NCI-H1092 treated with DMSO at 0.1 percent for 48 hours (cell line): ENCODE data around the gene GLDN.
"Not testable (repeated sequence)": the region's sequence is repeated elsewhere in the genome, so short reads cannot be mapped to it uniquely, and the experiment has no call there.

Experiments
- DNase-seq: peaks from one replicate; lab custom pipeline; 2025; lab: John Stamatoyannopoulos, UW

The GLDN gene

GRCh38 chr15:51388726-51389125 is 47.3 kb downstream of the GLDN start:
- no peak for DNase-seq

GRCh38 chr15:51390241-51390965 is 48.9 kb downstream of the GLDN start:
- DNase-seq, result no peak

- DNase-seq, result no peak
Observed at GRCh38 chr15:51390966-51391422, 49.5 kb downstream of the GLDN start.

- no peak for DNase-seq
Observed at GRCh38 chr15:51396921-51397320, 55.5 kb downstream of the GLDN start.

- no peak for DNase-seq
Observed at GRCh38 chr15:51398626-51399025, 57.2 kb downstream of the GLDN start.

- DNase-seq, result no peak
Observed at GRCh38 chr15:51401051-51401780, 59.8 kb downstream of the GLDN start.

- peak; percentile 6 for DNase-seq
Observed at GRCh38 chr15:51401872-51402517, 60.5 kb downstream of the GLDN start.

- no peak for DNase-seq
Observed at GRCh38 chr15:51403072-51403878, 61.8 kb downstream of the GLDN start.

GRCh38 chr15:51403946-51404695 is 62.7 kb downstream of the GLDN start:
- DNase-seq, result no peak

GRCh38 chr15:51405693-51406523 is 64.5 kb downstream of the GLDN start:
- no peak for DNase-seq

- no peak for DNase-seq
Observed at GRCh38 chr15:51414256-51414860, 72.9 kb downstream of the GLDN start.

- no peak for DNase-seq
Observed at GRCh38 chr15:51416129-51416528, 74.7 kb downstream of the GLDN start.

- DNase-seq, result not testable (repeated sequence)
Observed at GRCh38 chr15:51423040-51423439, 81.6 kb downstream of the GLDN start.

GRCh38 chr15:51424780-51425179 is 83.3 kb downstream of the GLDN start:
- DNase-seq, result no peak

- no peak for DNase-seq
Observed at GRCh38 chr15:51425517-51426040, 84.1 kb downstream of the GLDN start.

- no peak for DNase-seq
Observed at GRCh38 chr15:51438526-51438925, 97.1 kb downstream of the GLDN start.

- DNase-seq, result no peak
Observed at GRCh38 chr15:51443282-51443914, 101.9 kb downstream of the GLDN start.

- DNase-seq, result no peak
Observed at GRCh38 chr15:51444112-51444511, 102.7 kb downstream of the GLDN start.

GRCh38 chr15:51444807-51445206 is 103.4 kb downstream of the GLDN start:
- DNase-seq, result no peak
